H1 (cell line): ENCODE measurements around the gene RNGTT.

ENCODE experiments used
- ATF2 ChIP-seq: IDR thresholded peaks from 2 replicates; pipeline ENCODE4 v1.6.1; 2012; ENCODE audit warnings: low read length, inconsistent platforms
- BACH1 ChIP-seq: IDR thresholded peaks from 2 replicates; pipeline ENCODE4 v1.6.1; 2012; ENCODE audit warnings: low read length, improper control_type of control experiment
- CTCF ChIP-seq, 3 experiments: IDR thresholded peaks; 1 replicate in 2 of 3; 2 replicates in 1 of 3; pipeline versions ENCODE4 v1.5.1 to v1.6.1; 2011; ENCODE audit warnings: low read length in 3 of 3, mild to moderate bottlenecking in 3 of 3, inconsistent platforms in 2 of 3, low read depth in 1 of 3, moderate library complexity in 1 of 3; ENCODE audit not compliant: insufficient read depth in 1 of 3; ENCODE audit errors: control extremely low read depth in 1 of 3
- HDAC6 ChIP-seq: IDR thresholded peaks from one replicate; pipeline ENCODE4 v1.7.1; 2012; ENCODE audit warnings: low read depth, mild to moderate bottlenecking, inconsistent platforms, low read length, moderate library complexity
- PHF8 ChIP-seq: fragments of 200-600 bp; sonication (generic); conservative IDR thresholded peaks from 2 replicates; pipeline ENCODE4 v1.7.1; 2012; ENCODE audit warnings: low read depth, mild to moderate bottlenecking, inconsistent platforms, low read length, moderate library complexity
- POLR2A ChIP-seq, 2 experiments: IDR thresholded peaks; 1 replicate in 1 of 2; 2 replicates in 1 of 2; pipeline ENCODE4 v1.6.1; 2011; ENCODE audit warnings: low read depth in 2 of 2, low read length in 2 of 2, mild to moderate bottlenecking in 2 of 2; ENCODE audit errors: control extremely low read depth in 1 of 2
- POLR2AphosphoS5 ChIP-seq: IDR thresholded peaks from 2 replicates; pipeline ENCODE4 v1.6.1; 2011; ENCODE audit warnings: low read depth, low read length
- RAD21 ChIP-seq, 2 experiments: IDR thresholded peaks in 1 of 2; conservative IDR thresholded peaks in 1 of 2; 2 replicates each; pipeline ENCODE4 v1.6.1; 2011; ENCODE audit warnings: low read depth in 2 of 2, low read length in 2 of 2, improper control_type of control experiment in 1 of 2, inconsistent platforms in 1 of 2, mild to moderate bottlenecking in 1 of 2, moderate library complexity in 1 of 2
- RXRA ChIP-seq: IDR thresholded peaks from 2 replicates; pipeline ENCODE4 v1.6.1; 2011; ENCODE audit warnings: low read depth, mild to moderate bottlenecking, low read length, moderate library complexity; ENCODE audit not compliant: insufficient read depth
- SRF ChIP-seq: IDR thresholded peaks from 2 replicates; pipeline ENCODE4 v1.6.1; 2011; ENCODE audit warnings: mild to moderate bottlenecking, low read depth, low read length, moderate library complexity
- TBP ChIP-seq: IDR thresholded peaks from 2 replicates; pipeline ENCODE4 v1.6.1; 2011; ENCODE audit warnings: low read depth, low read length, improper control_type of control experiment

GRCh38 chr6:88963139-88964090 is at the start of gene RNGTT:
- TF ChIP-seq CTCF (IDR thresholded peaks at IDR 0.05; ENCODE audit: control extremely low read depth in 1 of 3, insufficient read depth in 1 of 3, low read depth in 1 of 3, low read length in 3 of 3) = no peak
- TF ChIP-seq RXRA = no peak
- TF ChIP-seq BACH1 = peak; percentile 50; the same call in 1 of the 2 replicates
- TF ChIP-seq HDAC6 = no peak
- peak; percentile 25; the same call in 1 of the 2 replicates for TF ChIP-seq TBP
- no peak for TF ChIP-seq RAD21 (IDR thresholded peaks at IDR 0.05 in 1 of 2, conservative IDR thresholded peaks at IDR 0.05 in 1 of 2; ENCODE audit: low read depth in 2 of 2, low read length in 2 of 2)
- no peak for TF ChIP-seq POLR2AphosphoS5
- no peak for TF ChIP-seq ATF2
- no peak for TF ChIP-seq SRF
- peak; percentile 20 to 75 for TF ChIP-seq POLR2A (IDR thresholded peaks at IDR 0.05; ENCODE audit: control extremely low read depth in 1 of 2, low read depth in 2 of 2, low read length in 2 of 2)
- TF ChIP-seq PHF8 = peak; percentile 71
